Smooth muscle cell (in vitro differentiated cells): Measurements from ENCODE around the gene NCAM1. TPM values are rescaled to one million over a fixed set of nuclear protein-coding genes. Genes with fewer than 3 reads are reported as not detected.
"Not testable (repeated sequence)": the region's sequence is repeated elsewhere in the genome, so short reads cannot be mapped to it uniquely, and the experiment has no call there.

Experiments used
- DNase-seq: peaks from one replicate; lab custom pipeline; 2025; ENCODE audit not compliant: unreplicated experiment; lab: John Stamatoyannopoulos, UW
- H2AFZ ChIP-seq: fragments of 200-600 bp; sonication (generic); 2 replicates; pipeline ENCODE4 v1.6.0; 2016; ENCODE audit warnings: antibody characterized with exemption, low read depth, mild to moderate bottlenecking
- H3F3A ChIP-seq: fragments of 200-600 bp; sonication (generic); 2 replicates; pipeline ENCODE4 v1.6.0; 2017; ENCODE audit warnings: antibody characterized with exemption, low read depth
- H3K27ac ChIP-seq: fragments of 200-600 bp; sonication (generic); 2 replicates; pipeline ENCODE4 v1.5.1; 2016; ENCODE audit warnings: low read depth, mild to moderate bottlenecking
- H3K27me3 ChIP-seq: fragments of 200-600 bp; sonication (generic); 2 replicates; pipeline ENCODE4 v1.6.1; 2016; ENCODE audit warnings: low read depth, mild to moderate bottlenecking
- H3K36me3 ChIP-seq: fragments of 200-600 bp; sonication (generic); 2 replicates; pipeline ENCODE4 v1.5.1; 2016; ENCODE audit warnings: low read depth
- H3K4me1 ChIP-seq: fragments of 200-600 bp; sonication (generic); 2 replicates; pipeline ENCODE4 v1.5.1; 2016; ENCODE audit warnings: low read depth
- H3K4me2 ChIP-seq: fragments of 200-600 bp; sonication (generic); 2 replicates; pipeline ENCODE4 v1.6.0; 2016; ENCODE audit warnings: mild to moderate bottlenecking
- H3K4me3 ChIP-seq: fragments of 200-600 bp; sonication (generic); 2 replicates; pipeline ENCODE4 v1.5.1; 2016; ENCODE audit warnings: mild to moderate bottlenecking
- H3K79me2 ChIP-seq: fragments of 200-600 bp; sonication (generic); 2 replicates; pipeline ENCODE4 v1.6.0; 2016; ENCODE audit warnings: low read depth, mild to moderate bottlenecking
- H3K9ac ChIP-seq: fragments of 200-600 bp; sonication (generic); 2 replicates; pipeline ENCODE4 v1.6.0; 2016; ENCODE audit warnings: low read depth
- H3K9me3 ChIP-seq: fragments of 200-600 bp; sonication (generic); replicated peaks from 2 replicates; pipeline ENCODE4 v1.5.1; 2016; ENCODE audit warnings: low read depth
- H4K20me1 ChIP-seq: fragments of 200-600 bp; sonication (generic); 2 replicates; pipeline ENCODE4 v1.6.0; 2016; ENCODE audit warnings: low read depth
- WGBS: methylation state at CpG from one replicate; pipeline ENCODE4 v1.1.7; 2016; ENCODE audit warnings: low lambda C conversion rate; 5-methylcytosine and 5-hydroxymethylcytosine counted together
- polyA plus RNA-seq: library from polyadenylated mRNA; unstranded; fragments of >200 nt; fragmentation: Nextera tagmentation; extraction: Ambion mirVana; gene quantifications from 2 replicates; pipeline ENCODE4 v1.2.1, GENCODE V29; 2016
- total RNA-seq: library from RNA; depleted of rRNA; stranded (reverse); fragments of >200 nt; gene quantifications from 2 replicates; pipeline ENCODE4 v1.2.3, GENCODE V29; 2014
- TF ChIP-seq, protein P1 (sequence below): fragments of 200-600 bp; sonication (generic); IDR thresholded peaks from 2 replicates; pipeline ENCODE4 v1.5.1; 2017; ENCODE audit warnings: borderline replicate concordance, mild to moderate bottlenecking, antibody characterized with exemption; ENCODE audit not compliant: insufficient read depth, poor library complexity, severe bottlenecking

Gene NCAM1
- total and polyA plus RNA-seq, 2 experiments from 2014 or later = 8.1 to 12.0 TPM

GRCh38 chr11:113045146-113045545 is 83.9 kb downstream of the NCAM1 start:
- Histone ChIP-seq H3K4me2 (no peak overlapping the region), H3K79me2 (no peaks in the 10 kb centered on the region), H3K9ac (no peak overlapping the region), H4K20me1 (no peaks in the 10 kb centered on the region), H3K4me3 (no peak overlapping the region), H3K36me3 (no peaks in the 10 kb centered on the region), H3F3A (no peaks in the 10 kb centered on the region), H3K27me3 (no peaks in the 10 kb centered on the region), H3K9me3 (no peaks in the 10 kb centered on the region), H3K27ac (no peak overlapping the region), H2AFZ (no peak overlapping the region), H3K4me1 (no peaks in the 10 kb centered on the region)
- DNase-seq = no peak
- WGBS = 56% methylated on average over 15 of the region's 15 CpGs
- TF ChIP-seq, protein P1, sequence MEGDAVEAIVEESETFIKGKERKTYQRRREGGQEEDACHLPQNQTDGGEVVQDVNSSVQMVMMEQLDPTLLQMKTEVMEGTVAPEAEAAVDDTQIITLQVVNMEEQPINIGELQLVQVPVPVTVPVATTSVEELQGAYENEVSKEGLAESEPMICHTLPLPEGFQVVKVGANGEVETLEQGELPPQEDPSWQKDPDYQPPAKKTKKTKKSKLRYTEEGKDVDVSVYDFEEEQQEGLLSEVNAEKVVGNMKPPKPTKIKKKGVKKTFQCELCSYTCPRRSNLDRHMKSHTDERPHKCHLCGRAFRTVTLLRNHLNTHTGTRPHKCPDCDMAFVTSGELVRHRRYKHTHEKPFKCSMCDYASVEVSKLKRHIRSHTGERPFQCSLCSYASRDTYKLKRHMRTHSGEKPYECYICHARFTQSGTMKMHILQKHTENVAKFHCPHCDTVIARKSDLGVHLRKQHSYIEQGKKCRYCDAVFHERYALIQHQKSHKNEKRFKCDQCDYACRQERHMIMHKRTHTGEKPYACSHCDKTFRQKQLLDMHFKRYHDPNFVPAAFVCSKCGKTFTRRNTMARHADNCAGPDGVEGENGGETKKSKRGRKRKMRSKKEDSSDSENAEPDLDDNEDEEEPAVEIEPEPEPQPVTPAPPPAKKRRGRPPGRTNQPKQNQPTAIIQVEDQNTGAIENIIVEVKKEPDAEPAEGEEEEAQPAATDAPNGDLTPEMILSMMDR = no peak

- Histone ChIP-seq H3K4me2 (no peak overlapping the region), H3F3A (no peaks in the 10 kb centered on the region), H3K27ac (no peak overlapping the region), H2AFZ (no peak overlapping the region), H3K79me2 (no peaks in the 10 kb centered on the region), H3K4me1 (no peaks in the 10 kb centered on the region), H4K20me1 (no peaks in the 10 kb centered on the region), H3K27me3 (no peaks in the 10 kb centered on the region), H3K4me3 (no peak overlapping the region), H3K36me3 (no peaks in the 10 kb centered on the region), H3K9me3 (no peaks in the 10 kb centered on the region), H3K9ac (no peak overlapping the region)
- WGBS = 27% methylated on average over 2 of the region's 2 CpGs
- no peak for DNase-seq
- TF ChIP-seq, protein P1 = no peak
Measured at GRCh38 chr11:113046866-113047265, 85.6 kb downstream of the NCAM1 start.

DNA sequence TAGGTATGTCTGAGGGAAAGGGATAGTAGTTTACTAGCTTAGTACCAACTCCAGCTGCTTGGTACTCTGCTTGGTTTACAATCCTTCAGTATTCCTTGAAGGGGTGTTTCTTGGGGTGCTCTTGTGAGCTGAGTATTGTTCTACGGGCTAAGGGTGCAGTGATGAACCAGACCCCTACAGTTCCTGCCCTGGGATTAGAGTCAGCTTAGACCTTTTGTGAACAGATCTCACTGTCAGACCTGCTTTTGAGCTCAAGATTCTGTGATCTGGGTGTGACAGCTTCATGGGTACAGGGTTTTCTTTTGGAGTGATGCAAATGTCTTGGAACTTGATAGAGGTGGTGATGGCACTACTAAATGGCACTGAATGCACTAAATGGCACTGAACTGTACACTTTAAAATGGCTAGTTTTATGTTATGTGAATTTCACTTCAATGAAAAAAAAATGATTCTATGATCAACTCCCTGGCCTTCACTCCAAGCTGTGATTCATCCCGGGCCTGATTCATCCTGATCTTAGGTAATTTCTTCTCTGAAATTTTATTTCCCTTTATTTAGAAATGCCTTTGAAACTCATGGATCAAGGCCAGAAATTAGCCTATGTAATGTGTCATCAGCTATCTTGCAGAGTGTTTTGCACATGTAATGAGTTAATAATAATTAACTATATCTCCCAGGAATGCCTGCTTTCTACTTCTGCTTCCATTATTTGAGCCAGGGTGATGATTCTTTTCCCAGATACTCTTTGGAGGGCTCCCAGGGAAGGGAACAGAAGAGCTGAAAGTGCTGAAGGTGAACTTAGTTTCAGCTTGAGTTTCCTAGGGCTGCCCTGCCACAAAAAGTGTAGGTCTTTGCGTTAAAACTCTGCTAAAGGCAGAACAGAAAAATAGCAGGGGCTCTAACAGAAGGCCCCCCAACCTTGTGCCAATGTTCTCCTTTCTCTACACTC is 87.9 kb downstream of the NCAM1 start:
- Histone ChIP-seq H3K9me3 (no peaks in the 10 kb centered on the region), H3K27ac (no peak overlapping the region), H3K4me3 (no peak overlapping the region), H3K9ac (no peak overlapping the region), H4K20me1 (no peaks in the 10 kb centered on the region), H3K4me2 (no peak overlapping the region), H3K79me2 (no peaks in the 10 kb centered on the region), H3F3A (no peaks in the 10 kb centered on the region), H3K36me3 (no peaks in the 10 kb centered on the region), H3K27me3 (no peaks in the 10 kb centered on the region), H3K4me1 (no peaks in the 10 kb centered on the region), H2AFZ (no peak overlapping the region)
- TF ChIP-seq, protein P1 = no peak
- no peak for DNase-seq
- 97% methylated on average over 3 of the region's 3 CpGs for WGBS

GRCh38 chr11:113053042-113053441 is 91.8 kb downstream of the NCAM1 start:
- H2AFZ ChIP-seq, H3K4me2 ChIP-seq, H3F3A ChIP-seq, H3K27me3 ChIP-seq, H4K20me1 ChIP-seq, H3K9me3 ChIP-seq, H3K9ac ChIP-seq, H3K4me3 ChIP-seq, H3K79me2 ChIP-seq, H3K36me3 ChIP-seq, DNase-seq, H3K4me1 ChIP-seq, H3K27ac ChIP-seq: not testable (repeated sequence)
- WGBS = 98% methylated on average over 2 of the region's 2 CpGs
